ENCODE data around the gene LANCL3. TPM values are rescaled to one million over a fixed set of nuclear protein-coding genes. Genes with fewer than 3 reads are reported as not detected.
"Not testable (repeated sequence)": the region's sequence is repeated elsewhere in the genome, so short reads cannot be mapped to it uniquely, and the experiment has no call there.

Gene LANCL3
- total RNA-seq, 4 donors from 2014 or later, result 0.02 to 0.25 (median 0.16) TPM; not detected in 1

DNA sequence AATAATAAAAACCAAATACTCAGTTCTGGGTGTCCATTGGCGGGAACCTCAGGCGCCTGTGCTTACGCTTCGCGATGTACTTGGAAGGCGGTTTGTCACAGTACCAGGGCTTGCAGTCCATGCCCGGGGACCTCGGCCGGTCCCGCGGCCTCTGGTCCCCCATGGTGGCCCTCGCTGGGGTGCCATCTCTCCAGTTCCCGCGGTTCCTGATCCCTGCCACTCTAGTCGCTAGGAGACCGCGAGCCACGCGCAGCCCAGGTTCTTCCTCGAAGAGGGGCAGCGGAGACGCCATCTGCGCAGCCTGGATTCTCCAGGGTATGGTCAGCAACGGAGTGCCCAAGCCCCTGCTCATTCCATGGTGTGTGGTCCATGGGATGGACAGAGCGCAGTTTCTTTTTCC lies 26.4 kb upstream of the LANCL3 start:
- no peaks in the 10 kb centered on the region for H3K27me3 ChIP-seq
- no peaks in the 10 kb centered on the region for H3K9me3 ChIP-seq
- DNase-seq (no peak), ATAC-seq (no peak)
- intact Hi-C loops (cut with DNase I; ENCODE audit: low total_unique reads), result no loop called here
- TF ChIP-seq POLR2A (IDR thresholded peaks at IDR 0.05) (no peak), CTCF (IDR thresholded peaks at IDR 0.05 in 4 of 5, conservative IDR thresholded peaks at IDR 0.05 in 1 of 5) (no peak)
- H3K27ac ChIP-seq, result no peak overlapping the region
- H3K4me1 ChIP-seq, result no peaks in the 10 kb centered on the region
- in situ Hi-C loops (cut with MboI; ENCODE audit: low sequenced_read_pairs in 4 of 4), result no loop called here
- no peaks in the 10 kb centered on the region for H3K36me3 ChIP-seq
- no peak overlapping the region for H3K4me3 ChIP-seq

DNA sequence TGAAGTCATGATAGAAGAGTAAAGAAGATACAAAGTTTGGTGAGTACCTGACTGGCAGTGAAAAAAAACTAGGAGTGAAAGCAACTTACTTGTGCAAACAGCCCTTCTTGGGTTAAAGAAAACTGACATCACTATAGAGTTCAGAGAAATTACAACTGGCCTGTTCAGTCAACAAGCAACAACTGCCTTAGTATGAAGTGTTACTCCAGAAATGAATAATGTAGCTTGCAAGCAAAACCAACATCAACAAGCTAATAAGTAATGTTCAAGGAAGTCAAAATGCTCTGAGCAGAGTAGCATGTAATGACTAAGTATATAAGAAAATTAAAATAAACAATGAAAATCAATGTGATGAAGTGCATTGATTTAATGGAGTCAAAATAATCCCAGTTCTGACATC lies 21.8 kb upstream of the LANCL3 start:
- H3K9me3 ChIP-seq; intact Hi-C loops (cut with DNase I; ENCODE audit: low total_unique reads); ATAC-seq; in situ Hi-C loops (cut with MboI; ENCODE audit: low sequenced_read_pairs in 4 of 4); H3K27ac ChIP-seq; H3K36me3 ChIP-seq; DNase-seq; H3K4me1 ChIP-seq; H3K4me3 ChIP-seq; H3K27me3 ChIP-seq: not testable (repeated sequence)

GRCh38 chrX:37553476-37553875 lies 18.0 kb upstream of the LANCL3 start:
- H3K9me3 ChIP-seq, result no peaks in the 10 kb centered on the region
- H3K4me3 ChIP-seq, result no peak overlapping the region
- DNase-seq (no peak), ATAC-seq (no peak)
- peaks cover 0 to under 1% (median 0%) of the 10 kb centered on the region in 3 donors for H3K27me3 ChIP-seq
- H3K4me1 ChIP-seq, result no peaks in the 10 kb centered on the region
- in situ Hi-C loops (cut with MboI; ENCODE audit: low sequenced_read_pairs in 4 of 4), result no loop called here
- intact Hi-C loops (cut with DNase I; ENCODE audit: low total_unique reads), result no loop called here
- no peaks in the 10 kb centered on the region for H3K36me3 ChIP-seq
- H3K27ac ChIP-seq, result no peak overlapping the region
- no peak for TF ChIP-seq POLR2A (IDR thresholded peaks at IDR 0.05)
- no peak for TF ChIP-seq CTCF (IDR thresholded peaks at IDR 0.05 in 4 of 5, conservative IDR thresholded peaks at IDR 0.05 in 1 of 5)

GRCh38 chrX:37565254-37565653 lies 6.2 kb upstream of the LANCL3 start:
- H3K4me3 ChIP-seq; H3K36me3 ChIP-seq; DNase-seq; H3K27me3 ChIP-seq; ATAC-seq; H3K4me1 ChIP-seq; H3K27ac ChIP-seq; in situ Hi-C loops (cut with MboI; ENCODE audit: low sequenced_read_pairs in 4 of 4); H3K9me3 ChIP-seq; intact Hi-C loops (cut with DNase I; ENCODE audit: low total_unique reads): not testable (repeated sequence)

GRCh38 chrX:37570349-37570748 lies 1.1 kb upstream of the LANCL3 start:
- H3K27me3 ChIP-seq; intact Hi-C loops (cut with DNase I; ENCODE audit: low total_unique reads); ATAC-seq; H3K4me3 ChIP-seq; H3K9me3 ChIP-seq; H3K27ac ChIP-seq; DNase-seq; H3K4me1 ChIP-seq; in situ Hi-C loops (cut with MboI; ENCODE audit: low sequenced_read_pairs in 4 of 4); H3K36me3 ChIP-seq: not testable (repeated sequence)

DNA sequence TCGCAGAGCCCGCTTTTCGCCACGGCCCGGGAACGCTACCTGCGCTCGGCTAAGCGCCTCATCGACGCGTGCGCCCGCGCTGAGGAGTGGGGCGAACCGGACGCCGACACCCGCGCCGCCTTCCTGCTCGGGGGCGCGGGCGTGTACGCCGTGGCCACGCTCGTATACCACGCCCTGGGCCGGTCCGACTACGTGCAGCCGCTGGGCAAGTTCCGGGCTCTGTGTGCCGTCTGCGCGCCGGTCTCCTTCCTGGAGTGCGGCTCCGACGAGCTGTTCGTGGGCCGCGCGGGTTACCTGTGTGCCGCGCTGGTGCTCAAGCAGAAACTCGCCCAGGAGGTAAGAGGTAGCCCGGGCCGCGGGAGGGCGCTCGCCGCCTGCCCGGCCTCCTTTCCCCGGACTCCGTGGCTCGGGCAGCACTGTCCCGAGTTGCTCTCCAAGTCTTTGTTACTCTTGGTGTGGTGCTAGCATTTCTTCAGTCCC lies 687 bp downstream of the LANCL3 start:
- ATAC-seq, result peak; percentile 49 to 62
- H3K9me3 ChIP-seq; H3K27me3 ChIP-seq; intact Hi-C loops (cut with DNase I; ENCODE audit: low total_unique reads); H3K27ac ChIP-seq; H3K36me3 ChIP-seq; H3K4me1 ChIP-seq; in situ Hi-C loops (cut with MboI; ENCODE audit: low sequenced_read_pairs in 4 of 4): not testable (repeated sequence)
- peak in 1 of 2 donors; percentile 12 for DNase-seq
- peak in 2 of 5 experiments; percentile 16 to 39 for TF ChIP-seq CTCF (IDR thresholded peaks at IDR 0.05 in 4 of 5, conservative IDR thresholded peaks at IDR 0.05 in 1 of 5)
- H3K4me3 ChIP-seq, result peak overlapping the region; percentile 34 to 43 (median 41)

DNA sequence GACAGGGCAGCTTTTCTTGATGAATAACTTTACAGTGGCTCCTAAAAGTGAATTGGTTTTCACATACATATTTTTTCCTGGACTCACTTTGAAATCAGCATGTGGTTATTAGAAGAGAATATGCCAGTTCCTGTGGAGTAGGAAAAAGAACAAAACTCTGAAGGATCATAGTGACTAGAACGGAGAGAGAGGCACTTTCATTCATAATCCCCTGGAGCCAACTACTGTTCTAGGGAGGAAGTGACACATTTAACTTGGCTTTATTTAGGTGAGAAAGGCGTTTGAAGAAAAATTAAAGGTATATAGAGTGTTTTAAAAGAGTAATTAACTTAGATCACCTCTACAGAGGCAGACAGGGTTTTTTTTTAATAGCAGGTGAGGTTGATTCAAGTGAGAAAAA lies 1.7 kb downstream of the LANCL3 start:
- ATAC-seq; intact Hi-C loops (cut with DNase I; ENCODE audit: low total_unique reads); H3K4me1 ChIP-seq; H3K9me3 ChIP-seq; DNase-seq; H3K27me3 ChIP-seq; in situ Hi-C loops (cut with MboI; ENCODE audit: low sequenced_read_pairs in 4 of 4); H3K27ac ChIP-seq; H3K36me3 ChIP-seq; H3K4me3 ChIP-seq: not testable (repeated sequence)
